Measurements from ENCODE around the gene AFTPH. TPM values are rescaled to one million over a fixed set of nuclear protein-coding genes. Genes with fewer than 3 reads are reported as not detected.

AFTPH gene
- total RNA-seq, 1 donor = 38.7 TPM

- peaks cover 100% of the 10 kb centered on the region for H4K20me1 ChIP-seq (ENCODE audit: insufficient read depth, low read length)
- TF ChIP-seq, protein P1, sequence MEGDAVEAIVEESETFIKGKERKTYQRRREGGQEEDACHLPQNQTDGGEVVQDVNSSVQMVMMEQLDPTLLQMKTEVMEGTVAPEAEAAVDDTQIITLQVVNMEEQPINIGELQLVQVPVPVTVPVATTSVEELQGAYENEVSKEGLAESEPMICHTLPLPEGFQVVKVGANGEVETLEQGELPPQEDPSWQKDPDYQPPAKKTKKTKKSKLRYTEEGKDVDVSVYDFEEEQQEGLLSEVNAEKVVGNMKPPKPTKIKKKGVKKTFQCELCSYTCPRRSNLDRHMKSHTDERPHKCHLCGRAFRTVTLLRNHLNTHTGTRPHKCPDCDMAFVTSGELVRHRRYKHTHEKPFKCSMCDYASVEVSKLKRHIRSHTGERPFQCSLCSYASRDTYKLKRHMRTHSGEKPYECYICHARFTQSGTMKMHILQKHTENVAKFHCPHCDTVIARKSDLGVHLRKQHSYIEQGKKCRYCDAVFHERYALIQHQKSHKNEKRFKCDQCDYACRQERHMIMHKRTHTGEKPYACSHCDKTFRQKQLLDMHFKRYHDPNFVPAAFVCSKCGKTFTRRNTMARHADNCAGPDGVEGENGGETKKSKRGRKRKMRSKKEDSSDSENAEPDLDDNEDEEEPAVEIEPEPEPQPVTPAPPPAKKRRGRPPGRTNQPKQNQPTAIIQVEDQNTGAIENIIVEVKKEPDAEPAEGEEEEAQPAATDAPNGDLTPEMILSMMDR (IDR thresholded peaks at IDR 0.05; ENCODE audit: extremely low read depth, low read depth, low read length) = no peak
- no peaks in the 10 kb centered on the region for H3K9me3 ChIP-seq (ENCODE audit: low read depth, low read length)
- H3K27me3 ChIP-seq (ENCODE audit: insufficient read depth, low read length) = no peaks in the 10 kb centered on the region
- peaks cover 42% of the 10 kb centered on the region for H3K4me1 ChIP-seq (ENCODE audit: insufficient read depth, low read length)
- peak overlapping the region; percentile 21 for H3K27ac ChIP-seq (ENCODE audit: low read depth, low read length)
- no peak overlapping the region for H3K4me2 ChIP-seq (ENCODE audit: insufficient read depth, low read length)
- H2AFZ ChIP-seq (ENCODE audit: low read length) = no peak overlapping the region
- H3K4me3 ChIP-seq (ENCODE audit: insufficient read depth, low read length) = no peak overlapping the region
- DNase-seq (ENCODE audit: insufficient read length, low spot score, missing footprints) = no peak
- H3K36me3 ChIP-seq (ENCODE audit: insufficient read depth, low read length) = peaks cover 70% of the 10 kb centered on the region
- peaks cover 100% of the 10 kb centered on the region for H3K79me2 ChIP-seq (ENCODE audit: insufficient read depth, low read length)
Observed at GRCh38 chr2:64637000-64637635, 113.0 kb downstream of the AFTPH start.

- peaks cover 51% of the 10 kb centered on the region for H3K4me1 ChIP-seq (ENCODE audit: insufficient read depth, low read length)
- no peak for DNase-seq (ENCODE audit: insufficient read length, low spot score, missing footprints)
Observed at GRCh38 chr2:64637931-64638330, 113.8 kb downstream of the AFTPH start.

GRCh38 chr2:64638502-64639120 lies 114.5 kb downstream of the AFTPH start:
- no peaks in the 10 kb centered on the region for H3K9me3 ChIP-seq (ENCODE audit: low read depth, low read length)
- H3K4me1 ChIP-seq (ENCODE audit: insufficient read depth, low read length) = peaks cover 56% of the 10 kb centered on the region

More at GRCh38 chr2:64637931-64638330, 113.8 kb downstream of the AFTPH start:
- Histone ChIP-seq H2AFZ (ENCODE audit: low read length) (no peak overlapping the region), H3K79me2 (ENCODE audit: insufficient read depth, low read length) (peaks cover 100% of the 10 kb centered on the region), H3K27ac (ENCODE audit: low read depth, low read length) (peak overlapping the region; percentile 21), H3K36me3 (ENCODE audit: insufficient read depth, low read length) (peaks cover 62% of the 10 kb centered on the region), H4K20me1 (ENCODE audit: insufficient read depth, low read length) (peaks cover 100% of the 10 kb centered on the region), H3K4me2 (ENCODE audit: insufficient read depth, low read length) (no peak overlapping the region), H3K4me3 (ENCODE audit: insufficient read depth, low read length) (no peak overlapping the region), H3K27me3 (ENCODE audit: insufficient read depth, low read length) (no peaks in the 10 kb centered on the region), H3K9me3 (ENCODE audit: low read depth, low read length) (no peaks in the 10 kb centered on the region)
- TF ChIP-seq, protein P1 (IDR thresholded peaks at IDR 0.05; ENCODE audit: extremely low read depth, low read depth, low read length) = no peak

GRCh38 chr2:64639691-64640090 lies 115.6 kb downstream of the AFTPH start:
- Histone ChIP-seq H3K4me2 (ENCODE audit: insufficient read depth, low read length) (peak overlapping the region; percentile 4), H4K20me1 (ENCODE audit: insufficient read depth, low read length) (peaks cover 100% of the 10 kb centered on the region), H3K27me3 (ENCODE audit: insufficient read depth, low read length) (no peaks in the 10 kb centered on the region), H3K79me2 (ENCODE audit: insufficient read depth, low read length) (peaks cover 100% of the 10 kb centered on the region), H3K27ac (ENCODE audit: low read depth, low read length) (peak overlapping the region; percentile 60), H2AFZ (ENCODE audit: low read length) (no peak overlapping the region), H3K36me3 (ENCODE audit: insufficient read depth, low read length) (peaks cover 45% of the 10 kb centered on the region), H3K9me3 (ENCODE audit: low read depth, low read length) (no peaks in the 10 kb centered on the region), H3K4me1 (ENCODE audit: insufficient read depth, low read length) (peaks cover 67% of the 10 kb centered on the region), H3K4me3 (ENCODE audit: insufficient read depth, low read length) (no peak overlapping the region)
- no peak for DNase-seq (ENCODE audit: insufficient read length, low spot score, missing footprints)
- TF ChIP-seq, protein P1 (IDR thresholded peaks at IDR 0.05; ENCODE audit: extremely low read depth, low read depth, low read length) = no peak

More at GRCh38 chr2:64638502-64639120, 114.5 kb downstream of the AFTPH start:
- H3K36me3 ChIP-seq (ENCODE audit: insufficient read depth, low read length) = peaks cover 56% of the 10 kb centered on the region
- no peak overlapping the region for H2AFZ ChIP-seq (ENCODE audit: low read length)
- no peak overlapping the region for H3K4me3 ChIP-seq (ENCODE audit: insufficient read depth, low read length)
- H3K4me2 ChIP-seq (ENCODE audit: insufficient read depth, low read length) = no peak overlapping the region
- H3K79me2 ChIP-seq (ENCODE audit: insufficient read depth, low read length) = peaks cover 100% of the 10 kb centered on the region
- no peak for DNase-seq (ENCODE audit: insufficient read length, low spot score, missing footprints)
- TF ChIP-seq, protein P1 (IDR thresholded peaks at IDR 0.05; ENCODE audit: extremely low read depth, low read depth, low read length) = no peak
- H4K20me1 ChIP-seq (ENCODE audit: insufficient read depth, low read length) = peaks cover 100% of the 10 kb centered on the region
- H3K27me3 ChIP-seq (ENCODE audit: insufficient read depth, low read length) = no peaks in the 10 kb centered on the region
- peak overlapping the region; percentile 21 for H3K27ac ChIP-seq (ENCODE audit: low read depth, low read length)
